Hepatic stellate cell (primary cell): ENCODE data around the gene OR2A1.
"Not testable (repeated sequence)": the region's sequence is repeated elsewhere in the genome, so short reads cannot be mapped to it uniquely, and the experiment has no call there.

ENCODE experiments used
- DNase-seq: peaks from one replicate; pipeline ENCODE4 v3.0.0; 2011; ENCODE audit warnings: low spot score

The OR2A1 gene

GRCh38 chr7:144325868-144326267, 13.6 kb downstream of the OR2A1 start:
- not testable (repeated sequence) for DNase-seq

GRCh38 chr7:144330044-144330443, 17.8 kb downstream of the OR2A1 start:
- DNase-seq: not testable (repeated sequence)

- DNase-seq: not testable (repeated sequence)
Observed at GRCh38 chr7:144331221-144331995, 19.2 kb downstream of the OR2A1 start.

- DNase-seq: not testable (repeated sequence)
Observed at GRCh38 chr7:144331996-144332288, 19.7 kb downstream of the OR2A1 start.

- DNase-seq: not testable (repeated sequence)
Observed at GRCh38 chr7:144348625-144349024, 36.4 kb downstream of the OR2A1 start.

GRCh38 chr7:144351667-144352066, 39.4 kb downstream of the OR2A1 start:
- DNase-seq: not testable (repeated sequence)

GRCh38 chr7:144355176-144355822, 43.1 kb downstream of the OR2A1 start, which contains the start of gene ARHGEF5:
Gene ARHGEF5, plus strand, starts transcription at chr7:144355402. Its CDS starts 7,268 bp downstream, at chr7:144362670.
- DNase-seq: not testable (repeated sequence)

GRCh38 chr7:144356185-144356584, 44.0 kb downstream of the OR2A1 start:
- DNase-seq: not testable (repeated sequence)

- DNase-seq: not testable (repeated sequence)
Observed at GRCh38 chr7:144356860-144357259, 44.6 kb downstream of the OR2A1 start.

GRCh38 chr7:144362061-144362460, 49.8 kb downstream of the OR2A1 start:
- not testable (repeated sequence) for DNase-seq

GRCh38 chr7:144365523-144365922, 53.3 kb downstream of the OR2A1 start:
- not testable (repeated sequence) for DNase-seq

GRCh38 chr7:144367250-144367649, 55.0 kb downstream of the OR2A1 start:
- not testable (repeated sequence) for DNase-seq

- DNase-seq: not testable (repeated sequence)
Observed at GRCh38 chr7:144369221-144369620, 57.0 kb downstream of the OR2A1 start.
